CD14-positive monocyte (primary cell): ENCODE data around the gene TANC1. TPM values are rescaled to one million over a fixed set of nuclear protein-coding genes. Genes with fewer than 3 reads are reported as not detected.

Experiments
- DNase-seq, 3 donors: peaks; one replicate each; pipeline ENCODE4 v3.0.0-alpha.2; 2011 to 2022
- H2AFZ ChIP-seq: 2 replicates; pipeline ENCODE4 v1.6.0; 2012; ENCODE audit warnings: mild to moderate bottlenecking, low read depth, low read length, inconsistent platforms; ENCODE audit not compliant: insufficient read depth, poor library complexity, severe bottlenecking
- H3K27ac ChIP-seq, 2 donors: 1 replicate in 1 of 2; 2 replicates in 1 of 2; pipeline ENCODE4 v1.5.1; 2012 to 2013; ENCODE audit warnings: low read length in 2 of 2, control low read depth in 1 of 2, inconsistent platforms in 1 of 2, low read depth in 1 of 2, mild to moderate bottlenecking in 1 of 2
- H3K27me3 ChIP-seq, 2 donors: one replicate each; pipeline versions ENCODE4 v1.6.0 to v1.6.1; 2011 to 2013; ENCODE audit warnings: low read length in 2 of 2; ENCODE audit not compliant: control insufficient read depth in 2 of 2, insufficient read depth in 2 of 2
- H3K36me3 ChIP-seq, 2 donors: replicated peaks in 1 of 2; 1 replicate in 1 of 2; 2 replicates in 1 of 2; pipeline versions ENCODE4 v1.5.1 to v1.6.1; 2012 to 2013; ENCODE audit warnings: low read length in 2 of 2, control low read depth in 1 of 2, inconsistent platforms in 1 of 2, mild to moderate bottlenecking in 1 of 2; ENCODE audit not compliant: insufficient read depth in 2 of 2, control insufficient read depth in 1 of 2
- H3K4me1 ChIP-seq, 2 donors: 1 replicate in 1 of 2; 2 replicates in 1 of 2; pipeline versions ENCODE4 v1.5.1 to v1.6.1; 2012 to 2013; ENCODE audit warnings: low read length in 2 of 2, control low read depth in 1 of 2, inconsistent platforms in 1 of 2, mild to moderate bottlenecking in 1 of 2, moderate library complexity in 1 of 2; ENCODE audit not compliant: insufficient read depth in 2 of 2, control insufficient read depth in 1 of 2
- H3K4me2 ChIP-seq: replicated peaks from 2 replicates; pipeline ENCODE3; 2012; ENCODE audit warnings: low read length, moderate library complexity, mild to moderate bottlenecking; ENCODE audit not compliant: poor library complexity, severe bottlenecking; ENCODE audit errors: extremely low read depth
- H3K4me3 ChIP-seq, 3 experiments: fragments of 200-600 bp in 1 of 3; sonication (generic) in 1 of 3; replicated peaks in 1 of 3; 1 replicate in 2 of 3; 2 replicates in 1 of 3; pipeline ENCODE4 v1.5.1; 2011 to 2013; ENCODE audit warnings: low read length in 3 of 3, mild to moderate bottlenecking in 3 of 3, control low read depth in 2 of 3, low read depth in 2 of 3, inconsistent platforms in 1 of 3, moderate library complexity in 1 of 3
- H3K79me2 ChIP-seq: 2 replicates; pipeline ENCODE4 v1.6.0; 2012; ENCODE audit warnings: mild to moderate bottlenecking, control low read depth, inconsistent platforms, low read length, moderate library complexity; ENCODE audit not compliant: insufficient read depth
- H3K9ac ChIP-seq: 2 replicates; pipeline ENCODE4 v1.6.0; 2017; ENCODE audit warnings: low read length, mild to moderate bottlenecking; ENCODE audit not compliant: insufficient read depth, poor library complexity, severe bottlenecking
- H3K9me3 ChIP-seq, 2 donors: replicated peaks in 1 of 2; 1 replicate in 1 of 2; 2 replicates in 1 of 2; pipeline versions ENCODE4 v1.5.1 to v1.6.1; 2012 to 2013; ENCODE audit warnings: low read length in 2 of 2, control low read depth in 1 of 2; ENCODE audit not compliant: control insufficient read depth in 1 of 2, insufficient read depth in 1 of 2
- H4K20me1 ChIP-seq: 2 replicates; pipeline ENCODE4 v1.6.0; 2012; ENCODE audit warnings: mild to moderate bottlenecking, low read length, control low read depth, moderate library complexity; ENCODE audit not compliant: insufficient read depth
- H3K27ac Mint-ChIP-seq, 7 donors: one replicate each; pipeline ENCODE4 v1.8.0; 2020; ENCODE audit warnings: mild to moderate bottlenecking in 7 of 7, mixed read lengths in 7 of 7, moderate library complexity in 6 of 7, inconsistent platforms in 2 of 7
- H3K27me3 Mint-ChIP-seq, 3 donors: one replicate each; pipeline ENCODE4 v1.8.0; 2021 to 2022; ENCODE audit warnings: low read depth in 3 of 3, mild to moderate bottlenecking in 3 of 3, mixed read lengths in 3 of 3, moderate library complexity in 3 of 3, inconsistent platforms in 1 of 3
- H3K36me3 Mint-ChIP-seq, 2 donors: one replicate each; pipeline ENCODE4 v1.8.0; 2020; ENCODE audit warnings: mixed read lengths in 2 of 2, inconsistent platforms in 1 of 2, mild to moderate bottlenecking in 1 of 2
- H3K4me1 Mint-ChIP-seq: one replicate; pipeline ENCODE4 v1.8.0; 2020; ENCODE audit warnings: mild to moderate bottlenecking, mixed read lengths
- H3K4me3 Mint-ChIP-seq, 2 donors: one replicate each; pipeline ENCODE4 v1.8.0; 2020; ENCODE audit warnings: mild to moderate bottlenecking in 2 of 2, mixed read lengths in 2 of 2, moderate library complexity in 1 of 2
- H3K9me3 Mint-ChIP-seq, 7 donors: one replicate each; pipeline ENCODE4 v1.8.0; 2020 to 2022; ENCODE audit warnings: mixed read lengths in 7 of 7, mild to moderate bottlenecking in 6 of 7, moderate library complexity in 6 of 7, inconsistent platforms in 2 of 7
- WGBS: methylation state at CpG from one replicate; pipeline ENCODE4 v1.1.5; 2013; ENCODE audit warnings: missing lambda C conversion rate; ENCODE audit not compliant: insufficient coverage; 5-methylcytosine and 5-hydroxymethylcytosine counted together
- intact Hi-C, 2 donors: fragments of 100-400 bp; cut with micrococcal nuclease; formaldehyde crosslinking; loops; one replicate each; pipeline versions ENCODE4 v1.15.0 to v1.15.1; 2023
- polyA plus RNA-seq, 3 donors: library from polyadenylated mRNA; depleted of rRNA in 1 of 3; unstranded in 2 of 3; stranded (reverse) in 1 of 3; fragments of 300-500 nt in 2 of 3; fragments of >200 nt in 1 of 3; fragmentation: Illumina TruSeq in 2 of 3; gene quantifications; 1 replicate in 2 of 3; 2 replicates in 1 of 3; pipeline ENCODE4 v1.2.3, GENCODE V29; 2012 to 2021
- TF ChIP-seq, protein P1 (sequence below): fragments of 200-600 bp; IDR thresholded peaks from one replicate; pipeline ENCODE4 v1.8.0; 2022; ENCODE audit warnings: antibody characterized with exemption, mild to moderate bottlenecking

The TANC1 gene
- polyA plus RNA-seq, 3 donors = 0.04 TPM; not detected in 2

DNA sequence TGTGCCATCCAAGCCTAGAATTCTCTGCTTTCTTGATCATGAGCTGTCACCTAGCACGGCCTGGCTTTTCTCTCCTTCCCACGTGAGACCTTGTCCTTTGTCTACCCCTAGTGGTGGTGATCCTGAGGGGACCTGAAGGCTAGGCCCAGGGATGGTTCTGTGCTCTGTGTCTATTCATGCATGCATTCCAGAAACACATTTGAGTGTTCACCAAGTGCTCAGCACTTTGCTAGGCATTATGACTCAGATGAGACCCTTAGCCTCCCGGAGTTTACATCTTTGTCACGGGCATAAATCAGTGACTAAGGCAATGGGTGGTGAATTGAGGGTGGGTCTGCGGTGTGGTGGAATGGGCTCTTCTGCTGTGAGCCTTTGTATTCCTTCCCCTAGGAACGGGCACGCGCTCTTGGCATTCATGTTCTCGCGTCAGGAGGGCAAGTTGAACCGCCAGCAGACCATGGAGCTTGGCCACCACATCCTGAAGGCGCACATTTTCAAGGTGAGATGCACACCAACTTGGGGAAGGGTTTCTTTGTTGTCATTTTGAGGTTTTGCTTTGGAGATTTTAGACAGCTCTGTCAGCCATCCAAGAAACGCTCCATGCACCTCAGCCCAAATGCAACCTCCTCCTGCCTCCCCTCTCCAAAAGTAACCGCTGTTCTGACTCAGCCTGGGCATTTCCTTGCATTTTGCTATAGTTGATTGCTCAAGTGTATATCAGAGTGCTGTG lies 217.1 kb downstream of the TANC1 start:
- Mint-ChIP-seq H3K4me1 (peaks cover 3% of the 10 kb centered on the region), H3K4me3 (no peak overlapping the region), H3K27ac (no peak overlapping the region), H3K9me3 (no peaks in the 10 kb centered on the region), H3K27me3 (peaks cover 0 to 1% (median 0%) of the 10 kb centered on the region in 3 donors), H3K36me3 (no peaks in the 10 kb centered on the region)
- WGBS = 87% methylated on average over 7 of the region's 14 CpGs
- no peaks in the 10 kb centered on the region for H3K4me1 ChIP-seq
- no peak overlapping the region for H3K9ac ChIP-seq
- H3K4me2 ChIP-seq = no peak overlapping the region
- no peak for DNase-seq
- no peaks in the 10 kb centered on the region for H3K79me2 ChIP-seq
- H4K20me1 ChIP-seq = no peaks in the 10 kb centered on the region
- intact Hi-C loops = no loop called here
- H2AFZ ChIP-seq = no peak overlapping the region
- no peaks in the 10 kb centered on the region for H3K9me3 ChIP-seq
- no peak overlapping the region for H3K27ac ChIP-seq
- TF ChIP-seq, protein P1, sequence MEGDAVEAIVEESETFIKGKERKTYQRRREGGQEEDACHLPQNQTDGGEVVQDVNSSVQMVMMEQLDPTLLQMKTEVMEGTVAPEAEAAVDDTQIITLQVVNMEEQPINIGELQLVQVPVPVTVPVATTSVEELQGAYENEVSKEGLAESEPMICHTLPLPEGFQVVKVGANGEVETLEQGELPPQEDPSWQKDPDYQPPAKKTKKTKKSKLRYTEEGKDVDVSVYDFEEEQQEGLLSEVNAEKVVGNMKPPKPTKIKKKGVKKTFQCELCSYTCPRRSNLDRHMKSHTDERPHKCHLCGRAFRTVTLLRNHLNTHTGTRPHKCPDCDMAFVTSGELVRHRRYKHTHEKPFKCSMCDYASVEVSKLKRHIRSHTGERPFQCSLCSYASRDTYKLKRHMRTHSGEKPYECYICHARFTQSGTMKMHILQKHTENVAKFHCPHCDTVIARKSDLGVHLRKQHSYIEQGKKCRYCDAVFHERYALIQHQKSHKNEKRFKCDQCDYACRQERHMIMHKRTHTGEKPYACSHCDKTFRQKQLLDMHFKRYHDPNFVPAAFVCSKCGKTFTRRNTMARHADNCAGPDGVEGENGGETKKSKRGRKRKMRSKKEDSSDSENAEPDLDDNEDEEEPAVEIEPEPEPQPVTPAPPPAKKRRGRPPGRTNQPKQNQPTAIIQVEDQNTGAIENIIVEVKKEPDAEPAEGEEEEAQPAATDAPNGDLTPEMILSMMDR = no peak
- no peak overlapping the region for H3K4me3 ChIP-seq
- H3K36me3 ChIP-seq = no peaks in the 10 kb centered on the region
- no peaks in the 10 kb centered on the region for H3K27me3 ChIP-seq

DNA sequence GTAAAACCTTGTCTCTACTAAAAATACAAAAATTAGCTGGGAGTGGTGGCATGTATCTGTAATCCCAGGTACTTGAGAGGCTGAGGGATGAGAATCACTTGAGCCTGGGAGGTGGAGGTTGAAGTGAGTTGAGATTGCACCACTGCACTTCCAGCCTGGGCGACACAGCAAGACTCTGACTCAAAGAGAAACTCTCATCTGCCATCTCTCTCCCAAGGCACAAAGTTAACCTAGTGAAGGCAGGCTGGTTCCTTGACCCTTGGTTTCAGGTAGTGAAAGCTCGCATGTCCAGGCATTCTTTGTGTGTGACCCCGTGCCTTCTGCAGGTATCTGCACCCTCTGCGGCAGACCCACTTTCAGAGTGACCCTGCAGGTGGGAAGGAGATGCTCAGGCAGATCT lies 218.0 kb downstream of the TANC1 start:
- WGBS = 100% methylated on average over 2 of the region's 4 CpGs
- Histone ChIP-seq H4K20me1 (no peaks in the 10 kb centered on the region), H3K27me3 (no peaks in the 10 kb centered on the region), H3K9ac (no peak overlapping the region), H3K27ac (no peak overlapping the region), H3K9me3 (no peaks in the 10 kb centered on the region), H3K79me2 (no peaks in the 10 kb centered on the region), H3K4me1 (no peaks in the 10 kb centered on the region), H2AFZ (no peak overlapping the region), H3K36me3 (no peaks in the 10 kb centered on the region), H3K4me3 (no peak overlapping the region), H3K4me2 (no peak overlapping the region)
- TF ChIP-seq, protein P1 = no peak
- DNase-seq = no peak
- H3K36me3 Mint-ChIP-seq = no peaks in the 10 kb centered on the region
- H3K9me3 Mint-ChIP-seq = no peaks in the 10 kb centered on the region
- intact Hi-C loops = no loop called here
- H3K4me3 Mint-ChIP-seq = no peak overlapping the region
- H3K27ac Mint-ChIP-seq = no peak overlapping the region
- peaks cover 3% of the 10 kb centered on the region for H3K4me1 Mint-ChIP-seq
- H3K27me3 Mint-ChIP-seq = peaks cover 0 to 1% (median 0%) of the 10 kb centered on the region in 3 donors
